GM12878 (cell line): ENCODE measurements around the gene DRD1. TPM values are rescaled to one million over a fixed set of nuclear protein-coding genes. Genes with fewer than 3 reads are reported as not detected.
"Not testable (repeated sequence)": the region's sequence is repeated elsewhere in the genome, so short reads cannot be mapped to it uniquely, and the experiment has no call there.

Source experiments
- ATAC-seq: fragments of 200-7000 bp; cut with Tn5 transposase; 3 replicates; pipeline ENCODE4 v1.9.1; 2020; ENCODE audit warnings: mild to moderate bottlenecking, moderate library complexity
- BruUV-seq: library from RNA; stranded (reverse); fragments of 400-500 nt; replicated peaks from 2 replicates; lab custom pipeline; 2021; lab: Mats Ljungman, UMichigan
- CTCF ChIA-PET: fragments of 300-600 bp; sonication (Branson Sonifier 250); formaldehyde crosslinking; extraction: SDS; loops from one replicate; lab custom pipeline; 2021; ENCODE audit warnings: inconsistent platforms; lab: Yijun Ruan, JAX
- POLR2A ChIA-PET: fragments of 350-600 bp; formaldehyde crosslinking; extraction: SDS; loops from one replicate; lab custom pipeline; 2021; ENCODE audit warnings: inconsistent platforms; lab: Charles Lee
- RAD21 ChIA-PET: fragments of 300-600 bp; sonication (Branson Sonifier 250); formaldehyde crosslinking; loops from one replicate; lab custom pipeline; 2023; ENCODE audit warnings: antibody characterized with exemption; ENCODE audit not compliant: unreplicated experiment; lab: Charles Lee
- SMC1A ChIA-PET: fragments of 300-600 bp; sonication (Branson Sonifier 250); formaldehyde crosslinking; loops from one replicate; lab custom pipeline; 2023; ENCODE audit not compliant: unreplicated experiment, uncharacterized antibody; lab: Charles Lee
- DNase-seq: peaks from one replicate; pipeline ENCODE4 v3.0.0-alpha.2; 2011; ENCODE audit warnings: low read depth, low spot score
- FAIRE-seq: peaks from 3 replicates; lab custom pipeline; 2011; peaks lifted over from hg19 to GRCh38; lab: Jason Lieb, UNC
- H2AFZ ChIP-seq: 2 replicates; pipeline ENCODE4 v1.6.0; 2011; ENCODE audit warnings: low read depth, low read length, control low read depth; ENCODE audit not compliant: control insufficient read depth
- H3K27ac ChIP-seq: 2 replicates; pipeline ENCODE4 v1.5.1; 2011; ENCODE audit warnings: control low read depth; ENCODE audit not compliant: control insufficient read depth, insufficient read depth
- H3K27me3 ChIP-seq, 2 experiments: replicated peaks in 1 of 2; 2 replicates each; pipeline versions ENCODE4 v1.6.0 to v1.6.1; 2011; ENCODE audit warnings: low read length in 1 of 2; ENCODE audit not compliant: control insufficient read depth in 2 of 2, insufficient read depth in 2 of 2
- H3K36me3 ChIP-seq, 2 experiments: 2 replicates each; pipeline ENCODE4 v1.5.1; 2011; ENCODE audit warnings: low read length in 1 of 2; ENCODE audit not compliant: control insufficient read depth in 2 of 2, insufficient read depth in 2 of 2
- H3K4me1 ChIP-seq: 2 replicates; pipeline ENCODE4 v1.6.1; 2011; ENCODE audit warnings: mild to moderate bottlenecking, low read length, moderate library complexity, mixed read lengths; ENCODE audit not compliant: control insufficient read depth, insufficient read depth
- H3K4me2 ChIP-seq: 2 replicates; pipeline ENCODE4 v1.6.0; 2011; ENCODE audit warnings: control low read depth; ENCODE audit not compliant: control insufficient read depth, insufficient read depth
- H3K4me3 ChIP-seq: fragments of 200-600 bp; sonication (generic); 2 replicates; pipeline ENCODE4 v1.5.1; 2016
- H3K79me2 ChIP-seq: 2 replicates; pipeline ENCODE4 v1.6.0; 2011; ENCODE audit warnings: low read length; ENCODE audit not compliant: control insufficient read depth, insufficient read depth
- H3K9ac ChIP-seq: 2 replicates; pipeline ENCODE4 v1.8.0; 2011; ENCODE audit warnings: low read length, control low read depth, mixed read lengths; ENCODE audit not compliant: control insufficient read depth, insufficient read depth
- H3K9me3 ChIP-seq: replicated peaks from 3 replicates; pipeline ENCODE4 v1.5.1; 2011; ENCODE audit warnings: mild to moderate bottlenecking, low read length; ENCODE audit not compliant: control insufficient read depth, insufficient read depth
- H4K20me1 ChIP-seq: 2 replicates; pipeline ENCODE4 v1.6.0; 2011; ENCODE audit not compliant: control insufficient read depth, insufficient read depth
- ASH2L ChIP-seq: fragments of 300-600, 200-600 bp; sonication (generic); IDR thresholded peaks from 2 replicates; pipeline ENCODE4 v1.6.1; 2017; ENCODE audit warnings: low read depth, mild to moderate bottlenecking, borderline replicate concordance
- CBX5 ChIP-seq: sonication (generic); IDR thresholded peaks from 2 replicates; pipeline ENCODE4 v1.6.1; 2016; ENCODE audit warnings: low read depth, moderate library complexity, mild to moderate bottlenecking, inconsistent platforms
- E2F4 ChIP-seq: IDR thresholded peaks from 2 replicates; pipeline ENCODE4 v1.6.1; 2012; ENCODE audit warnings: low read depth, low read length, improper control_type of control experiment
- MLLT1 ChIP-seq: fragments of 450-650 bp; IDR thresholded peaks from 2 replicates; pipeline ENCODE4 v1.6.1; 2016; ENCODE audit warnings: mild to moderate bottlenecking
- NRF1 ChIP-seq: conservative IDR thresholded peaks from 2 replicates; pipeline ENCODE4 v1.6.1; 2011; ENCODE audit warnings: mild to moderate bottlenecking, low read depth, low read length, improper control_type of control experiment
- SMC3 ChIP-seq: IDR thresholded peaks from 2 replicates; pipeline ENCODE4 v1.6.1; 2011; ENCODE audit warnings: low read length, improper control_type of control experiment, borderline replicate concordance
- ZBED1 ChIP-seq: IDR thresholded peaks from 2 replicates; pipeline ENCODE4 v1.6.1; 2016; ENCODE audit warnings: borderline replicate concordance
- ZNF207 ChIP-seq: fragments of 450-650 bp; IDR thresholded peaks from 2 replicates; pipeline ENCODE4 v1.6.1; 2014; ENCODE audit warnings: antibody characterized with exemption, mild to moderate bottlenecking, borderline replicate concordance
- ZSCAN29 ChIP-seq: fragments of 450-650 bp; IDR thresholded peaks from 2 replicates; pipeline ENCODE4 v1.6.1; 2017; ENCODE audit warnings: mild to moderate bottlenecking, moderate library complexity
- WGBS: methylation state at CpG from one replicate; pipeline ENCODE4 v1.1.6; 2016; ENCODE audit warnings: low lambda C conversion rate; ENCODE audit not compliant: insufficient replicate concordance, insufficient coverage; ENCODE audit errors: missing lambda C conversion rate; 5-methylcytosine and 5-hydroxymethylcytosine counted together
- in situ Hi-C: fragments of 300-500 bp; cut with MboI; formaldehyde crosslinking; loops from 9 replicates; pipeline ENCODE4 v1.14.3; 2018; ENCODE audit warnings: mixed read lengths
- intact Hi-C: fragments of 100-400 bp; cut with micrococcal nuclease; formaldehyde crosslinking; loops from one replicate; pipeline ENCODE4 v1.14.2; 2022; ENCODE audit not compliant: unreplicated experiment
- polyA plus RNA-seq, 11 experiments: library from polyadenylated mRNA; depleted of rRNA in 4 of 11; unstranded in 6 of 11; stranded (reverse) in 5 of 11; fragments of >200 nt; fragmentation: Nextera tagmentation in 4 of 11; fragmentation: Illumina TruSeq in 1 of 11; extraction: Ambion mirVana in 4 of 11; extraction: Trizol in 1 of 11; gene quantifications; 1 replicate in 1 of 11; 2 replicates in 10 of 11; pipeline versions ENCODE4 v1.2.1 to v1.2.3, GENCODE V29; 2011 to 2016; ENCODE audit warnings: inconsistent platforms in 2 of 11, missing spikeins in 2 of 11, low read depth in 1 of 11
- total RNA-seq, 4 experiments: library from RNA; depleted of rRNA in 3 of 4; stranded (reverse); fragments of >200 nt in 3 of 4; fragmentation: Illumina TruSeq in 1 of 4; extraction: Trizol in 1 of 4; gene quantifications; 2 replicates each; pipeline versions ENCODE4 v1.2.1 to v1.2.3, GENCODE V29; 2013 to 2021

The DRD1 gene
- total and polyA plus RNA-seq, 10 of the 15 experiments (the other 5 are each of a cell fraction or from before 2014, with no cell fraction given) = not detected

DNA sequence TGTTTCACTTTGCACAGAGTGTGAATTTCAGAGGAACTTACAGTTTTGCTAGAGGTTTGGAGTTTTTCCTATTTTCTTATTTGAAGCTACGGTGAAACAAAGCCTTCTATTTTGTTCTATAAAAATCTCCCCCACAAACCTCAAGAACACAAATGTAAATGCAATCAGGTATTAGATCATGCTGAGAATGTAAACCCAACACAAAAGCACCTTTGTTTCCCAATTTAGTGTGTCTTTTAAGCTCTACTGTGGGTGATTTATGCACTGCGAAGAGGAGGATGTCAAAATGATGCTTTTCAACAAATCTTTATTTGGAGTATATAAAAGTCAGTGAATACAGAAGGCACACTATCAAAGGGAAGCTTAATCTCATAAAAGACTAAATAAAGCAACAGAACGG, 4.3 kb upstream of the DRD1 start:
- in situ Hi-C loops = loop anchor here (5.0 kb wide), 1 partner anchor 496 kb away; no protein-coding TSS in a partner anchor
- peaks cover 7 to 8% of the 10 kb centered on the region in 2 experiments; a peak in 3 of 4 replicates for H3K27me3 ChIP-seq
- H3K9me3 ChIP-seq = no peaks in the 10 kb centered on the region
- 18% methylated on average over 3 of the region's 3 CpGs for WGBS
- ChIA-PET POLR2A (no interaction called here), RAD21 (no interaction called here), CTCF (interaction anchor here (1.9 kb wide), 1 partner anchor 9 kb away, joined by 5 read pairs; no protein-coding TSS in a partner anchor), SMC1A (interaction anchor here (0.6 to 1.4 kb wide), 2 partner anchors 9 to 68 kb away, joined by 3 to 4 read pairs; no protein-coding TSS in a partner anchor)
- H3K4me3 ChIP-seq = no peak overlapping the region
- no peaks in the 10 kb centered on the region for H4K20me1 ChIP-seq
- intact Hi-C loops = no loop called here
- ATAC-seq (no peak), FAIRE-seq (no peak), DNase-seq (no peak)
- no peak overlapping the region for H3K9ac ChIP-seq
- no peak overlapping the region for H2AFZ ChIP-seq
- H3K27ac ChIP-seq = no peak overlapping the region
- no peaks in the 10 kb centered on the region for H3K4me1 ChIP-seq
- H3K79me2 ChIP-seq = no peaks in the 10 kb centered on the region
- BruUV-seq = no TSS peak
- no peak overlapping the region for H3K4me2 ChIP-seq
- TF ChIP-seq ASH2L (no peak), E2F4 (no peak)
- no peaks in the 10 kb centered on the region for H3K36me3 ChIP-seq

DNA sequence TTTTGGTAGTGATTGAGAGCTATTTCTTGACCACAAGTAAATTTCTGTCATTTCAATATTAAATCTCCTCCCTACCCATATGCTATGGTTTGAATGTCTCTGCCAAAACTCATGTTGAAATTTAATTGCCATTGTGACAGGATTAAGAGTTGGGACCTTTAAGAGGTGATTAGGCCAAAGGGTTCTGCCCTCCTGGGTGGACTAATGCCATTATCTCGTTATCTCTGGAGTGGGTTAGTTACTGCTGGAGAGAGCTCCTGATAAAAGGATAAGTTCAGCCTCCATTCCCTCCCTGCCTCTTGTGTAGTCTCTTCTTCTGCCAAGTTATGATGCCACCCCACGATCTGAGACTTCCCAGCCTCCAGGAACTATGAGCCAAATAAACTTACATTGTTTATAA, 3.6 kb upstream of the DRD1 start:
- DNase-seq (no peak), FAIRE-seq (no peak), ATAC-seq (no peak)
- ChIA-PET SMC1A (interaction anchor here (1.4 kb wide), 1 partner anchor 8 kb away, joined by 4 read pairs; no protein-coding TSS in a partner anchor), POLR2A (no interaction called here), RAD21 (no interaction called here), CTCF (no interaction called here)
- in situ Hi-C loops (loop anchor here (5.0 kb wide), 1 partner anchor 495 kb away; no protein-coding TSS in a partner anchor), intact Hi-C loops (no loop called here)
- no peak overlapping the region for H3K4me3 ChIP-seq
- no peak overlapping the region for H3K27ac ChIP-seq
- H4K20me1 ChIP-seq = no peaks in the 10 kb centered on the region
- no peaks in the 10 kb centered on the region for H3K79me2 ChIP-seq
- BruUV-seq = no TSS peak
- no peak overlapping the region for H2AFZ ChIP-seq
- 0% methylated on average over 2 of the region's 2 CpGs for WGBS
- H3K4me2 ChIP-seq = no peak overlapping the region
- TF ChIP-seq ZBED1 (no peak), MLLT1 (no peak), ZNF207 (no peak), SMC3 (no peak), ZSCAN29 (no peak), CBX5 (no peak), NRF1 (no peak)
- no peaks in the 10 kb centered on the region for H3K36me3 ChIP-seq
- H3K9me3 ChIP-seq = no peaks in the 10 kb centered on the region
- no peak overlapping the region for H3K9ac ChIP-seq
- H3K27me3 ChIP-seq = peaks cover 7 to 13% of the 10 kb centered on the region in 2 experiments; a peak in 3 of 4 replicates
- H3K4me1 ChIP-seq = no peaks in the 10 kb centered on the region

- RAD21 ChIA-PET, H3K36me3 ChIP-seq: not testable (repeated sequence)
Measured at GRCh38 chr5:175446378-175446777, 2.4 kb upstream of the DRD1 start.

More at GRCh38 chr5:175446378-175446777, 2.4 kb upstream of the DRD1 start:
- DNase-seq, H2AFZ ChIP-seq, CTCF ChIA-PET, intact Hi-C loops, H3K4me3 ChIP-seq, H3K9me3 ChIP-seq, POLR2A ChIA-PET, H4K20me1 ChIP-seq, H3K9ac ChIP-seq, H3K4me1 ChIP-seq, BruUV-seq, SMC1A ChIA-PET, H3K79me2 ChIP-seq, ATAC-seq, H3K4me2 ChIP-seq, FAIRE-seq, H3K27ac ChIP-seq: not testable (repeated sequence)
- WGBS = 70% methylated on average over 14 of the region's 14 CpGs
- in situ Hi-C loops = loop anchor here (5.0 kb wide), 1 partner anchor 494 kb away; no protein-coding TSS in a partner anchor
- peaks cover 7 to 13% of the 10 kb centered on the region in 2 experiments; a peak in 3 of 4 replicates for H3K27me3 ChIP-seq
